Fibroblast of villous mesenchyme (primary cell): Measurements from ENCODE around the gene LUZP1. TPM values are rescaled to one million over a fixed set of nuclear protein-coding genes. Genes with fewer than 3 reads are reported as not detected.

Experiments
- DNase-seq: peaks from one replicate; pipeline ENCODE4 v3.0.0-alpha.2; 2010; ENCODE audit warnings: low read depth
- H3K4me3 ChIP-seq: 2 replicates; pipeline ENCODE4 v1.5.1; 2011; ENCODE audit warnings: low read depth, mild to moderate bottlenecking, low read length
- CTCF ChIP-seq: IDR thresholded peaks from 2 replicates; pipeline ENCODE4 v1.5.1; 2012; ENCODE audit warnings: low read depth, mild to moderate bottlenecking, low read length; ENCODE audit not compliant: insufficient read depth
- total RNA-seq: library from RNA; depleted of rRNA; stranded (reverse); fragments of >200 nt; gene quantifications from 2 replicates; pipeline ENCODE4 v1.2.3, GENCODE V29; 2012

LUZP1 gene
- total RNA-seq, 1 donor = 55.3 TPM

GRCh38 chr1:23091545-23091944 is 77.1 kb downstream of the LUZP1 start:
- DNase-seq = no peak
- H3K4me3 ChIP-seq = no peak overlapping the region
- TF ChIP-seq CTCF = no peak

- no peak overlapping the region for H3K4me3 ChIP-seq
- DNase-seq = no peak
- no peak for TF ChIP-seq CTCF
Observed at GRCh38 chr1:23090056-23090455, 78.6 kb downstream of the LUZP1 start.

- TF ChIP-seq CTCF = no peak
- H3K4me3 ChIP-seq = no peak overlapping the region
- DNase-seq = no peak
Observed at GRCh38 chr1:23088027-23088426, 80.6 kb downstream of the LUZP1 start.

- no peak for DNase-seq
- H3K4me3 ChIP-seq = no peak overlapping the region
- TF ChIP-seq CTCF = no peak
Observed at GRCh38 chr1:23085696-23086095, 83.0 kb downstream of the LUZP1 start.

GRCh38 chr1:23084880-23085279 is 83.8 kb downstream of the LUZP1 start:
- DNase-seq = no peak
- TF ChIP-seq CTCF = no peak
- no peak overlapping the region for H3K4me3 ChIP-seq

GRCh38 chr1:23083714-23084480 is 84.8 kb downstream of the LUZP1 start:
- no peak for TF ChIP-seq CTCF
- no peak overlapping the region for H3K4me3 ChIP-seq
- DNase-seq = peak; percentile 46

- peak; percentile 33 for TF ChIP-seq CTCF
- H3K4me3 ChIP-seq = no peak overlapping the region
- no peak for DNase-seq
Observed at GRCh38 chr1:23081376-23081775, 87.3 kb downstream of the LUZP1 start.
